Effector CD4-positive, alpha-beta T cell (primary cell): ENCODE measurements around the gene TGFB3.
"Not testable (repeated sequence)": the region's sequence is repeated elsewhere in the genome, so short reads cannot be mapped to it uniquely, and the experiment has no call there.

Experiments used
- DNase-seq: peaks from one replicate; pipeline ENCODE4 v3.0.0-alpha.2; 2020

Gene TGFB3

GRCh38 chr14:75946785-75947184, 35.0 kb downstream of the TGFB3 start:
- DNase-seq = no peak

- DNase-seq = no peak
Observed at GRCh38 chr14:75944607-75945241, 37.1 kb downstream of the TGFB3 start.

- DNase-seq = no peak
Observed at GRCh38 chr14:75941030-75941429, 40.8 kb downstream of the TGFB3 start.

GRCh38 chr14:75939200-75939599, 42.6 kb downstream of the TGFB3 start:
- no peak for DNase-seq

GRCh38 chr14:75934998-75935628, 46.7 kb downstream of the TGFB3 start:
- no peak for DNase-seq

GRCh38 chr14:75933712-75934296, 48.0 kb downstream of the TGFB3 start:
- DNase-seq = no peak

- no peak for DNase-seq
Observed at GRCh38 chr14:75928690-75929181, 53.1 kb downstream of the TGFB3 start.

- DNase-seq = no peak
Observed at GRCh38 chr14:75927564-75928087, 54.2 kb downstream of the TGFB3 start.

- no peak for DNase-seq
Observed at GRCh38 chr14:75926431-75927115, 55.2 kb downstream of the TGFB3 start.

GRCh38 chr14:75925141-75925840, 56.5 kb downstream of the TGFB3 start:
- DNase-seq = not testable (repeated sequence)

GRCh38 chr14:75920421-75920820, 61.4 kb downstream of the TGFB3 start:
- DNase-seq = not testable (repeated sequence)

- DNase-seq = no peak
Observed at GRCh38 chr14:75917946-75918335, 63.9 kb downstream of the TGFB3 start.

- DNase-seq = no peak
Observed at GRCh38 chr14:75917322-75917945, 64.4 kb downstream of the TGFB3 start.

- no peak for DNase-seq
Observed at GRCh38 chr14:75915045-75915444, 66.8 kb downstream of the TGFB3 start.

GRCh38 chr14:75913183-75913582, 68.6 kb downstream of the TGFB3 start:
- DNase-seq = no peak

GRCh38 chr14:75911883-75912282, 69.9 kb downstream of the TGFB3 start:
- no peak for DNase-seq

GRCh38 chr14:75910048-75910447, 71.7 kb downstream of the TGFB3 start:
- no peak for DNase-seq

- no peak for DNase-seq
Observed at GRCh38 chr14:75909630-75910029, 72.2 kb downstream of the TGFB3 start.
